GM19455 (cell line): ENCODE data around the gene RGS8.

Experiments used
- ATAC-seq: cut with Tn5 transposase; IDR thresholded peaks from one replicate; pipeline ENCODE4 v1.9.1; 2021; ENCODE audit not compliant: unreplicated experiment

Gene RGS8

GRCh38 chr1:182642461-182642860 lies 41.9 kb downstream of the RGS8 start:
- ATAC-seq = no peak

GRCh38 chr1:182641561-182641960 lies 42.8 kb downstream of the RGS8 start:
- no peak for ATAC-seq

GRCh38 chr1:182639330-182639729 lies 45.1 kb downstream of the RGS8 start:
- ATAC-seq = no peak

- no peak for ATAC-seq
Measured at GRCh38 chr1:182637769-182638168, 46.6 kb downstream of the RGS8 start.

- no peak for ATAC-seq
Measured at GRCh38 chr1:182635871-182636270, 48.5 kb downstream of the RGS8 start.
